ENCODE data around the gene CLIP3.

Gene CLIP3

DNA sequence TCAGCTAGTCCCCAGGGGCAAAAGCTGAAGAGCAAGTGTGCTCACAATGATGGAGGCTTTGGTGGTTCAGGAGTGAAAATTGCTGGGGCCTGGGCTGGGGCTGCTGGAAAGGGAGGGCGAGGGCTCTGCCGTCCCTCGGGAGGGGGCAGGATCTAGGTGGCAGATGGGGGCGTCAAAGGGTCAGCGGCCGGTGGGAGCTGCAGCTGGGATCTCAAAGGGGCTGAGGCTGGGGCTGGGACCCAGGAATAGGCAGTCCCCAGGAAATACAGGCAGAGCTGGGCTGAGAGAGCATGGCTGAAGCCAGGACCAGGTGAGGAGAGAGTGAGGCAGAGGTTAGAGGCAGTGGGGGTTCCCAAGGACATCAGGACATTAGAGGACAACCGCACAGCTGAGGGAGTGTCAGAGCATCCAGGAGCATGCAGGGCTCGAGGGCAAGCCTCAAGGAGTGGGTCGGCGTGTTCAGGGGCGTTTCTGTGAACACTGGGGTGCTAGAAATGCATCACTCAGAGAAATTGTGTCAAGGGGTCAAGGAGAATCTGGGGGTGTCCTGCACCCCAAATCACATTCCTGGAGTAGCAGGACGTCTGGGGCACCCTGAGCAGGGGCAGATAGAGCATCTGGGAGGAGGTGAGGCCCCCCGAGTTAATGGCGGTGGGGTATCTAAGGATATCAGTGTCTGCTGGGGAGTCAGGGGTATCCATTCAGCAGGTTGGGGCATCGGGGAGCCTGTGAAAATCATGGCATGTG, 22.9 kb downstream of the CLIP3 start:
- no peak for DNase-seq (ENCODE audit: low spot score)

DNA sequence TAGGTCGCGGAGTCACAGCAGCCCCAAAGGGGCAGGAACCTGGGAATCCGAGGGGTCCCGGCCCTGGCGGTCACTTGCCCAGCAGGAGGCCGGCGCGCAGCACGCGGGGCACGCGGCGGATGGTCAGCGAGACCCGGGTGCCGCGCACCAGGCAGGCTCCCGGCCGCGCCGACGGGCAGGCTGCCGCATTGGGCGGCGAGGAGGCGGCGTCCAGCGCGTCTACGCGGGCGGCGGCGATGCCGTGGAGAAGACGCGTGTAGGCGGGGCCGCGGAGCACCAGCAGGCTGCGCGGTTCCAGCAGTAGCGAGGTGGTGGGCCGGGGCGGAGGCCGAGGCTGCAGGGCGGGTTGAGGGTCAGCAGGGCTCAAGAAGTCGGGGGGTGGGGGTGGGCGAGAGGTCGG, 23.5 kb downstream of the CLIP3 start:
- DNase-seq (ENCODE audit: low spot score) = peak; percentile 62

DNA sequence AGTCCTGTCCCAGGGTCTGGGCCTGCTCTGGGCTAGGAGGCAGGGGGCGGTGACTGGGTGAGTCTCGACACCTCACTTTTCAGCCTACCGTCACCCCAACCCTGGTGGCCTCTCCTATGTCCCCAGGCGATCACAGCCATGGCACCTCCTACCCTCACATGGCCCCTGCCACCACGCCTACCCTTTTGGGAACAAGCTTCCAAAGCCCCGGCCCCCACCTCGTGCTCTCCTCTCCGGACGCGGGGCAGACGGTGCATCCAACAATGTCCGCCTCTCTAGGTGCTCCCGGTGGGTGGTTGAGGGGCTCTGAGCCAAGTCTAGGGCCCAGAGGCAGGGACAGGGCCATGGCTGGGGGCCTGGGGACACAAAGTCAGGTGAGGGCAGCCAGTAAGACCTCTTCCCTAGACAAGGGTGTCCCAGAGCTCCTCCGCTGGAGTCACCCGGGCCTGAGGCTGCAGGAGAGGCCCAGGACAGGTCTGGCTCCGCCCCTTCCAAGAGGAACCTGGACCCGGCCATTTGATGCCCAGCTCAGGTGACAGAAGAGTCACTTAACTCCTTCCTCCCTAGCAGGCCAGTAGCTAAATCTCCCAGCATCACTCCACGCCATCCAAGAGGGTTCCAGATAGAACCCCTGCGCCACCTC, 24.2 kb downstream of the CLIP3 start, which contains the start of gene SYNE4:
SYNE4 (minus strand) TSS at position 478 of the 643 bp plus-strand sequence; CDS start at position 346, 132 bp downstream.
- peak; percentile 74 for DNase-seq (ENCODE audit: low spot score)

- DNase-seq (ENCODE audit: low spot score) = no peak
These were observed 25.7 kb downstream of the CLIP3 start for GRCh38 chr19:36006955-36007354.

- no peak for DNase-seq (ENCODE audit: low spot score)
These were observed 29.4 kb downstream of the CLIP3 start for GRCh38 chr19:36003284-36003683.

DNA sequence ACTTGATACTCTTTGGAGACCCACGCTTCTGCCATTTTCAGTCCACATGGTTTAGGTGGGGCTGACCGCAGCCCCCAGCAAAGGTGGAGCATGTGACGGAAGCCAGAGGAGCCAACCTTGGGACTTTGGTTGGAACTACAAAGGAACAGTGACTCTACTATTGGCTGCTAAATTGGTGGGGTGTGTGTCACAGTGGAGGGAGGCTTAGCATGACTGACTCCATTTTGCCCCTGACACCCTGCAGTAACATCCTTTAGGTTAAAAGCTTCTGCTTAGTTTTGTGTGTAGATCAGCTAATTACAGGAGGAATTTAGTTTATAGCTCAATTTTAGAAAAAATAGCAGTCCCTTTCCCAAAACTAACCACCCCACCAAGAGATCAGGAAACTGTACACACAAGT, 31.1 kb downstream of the CLIP3 start:
- DNase-seq (ENCODE audit: low spot score) = no peak

- no peak for DNase-seq (ENCODE audit: low spot score)
These were observed 35.9 kb downstream of the CLIP3 start for GRCh38 chr19:35996777-35997176.

DNA sequence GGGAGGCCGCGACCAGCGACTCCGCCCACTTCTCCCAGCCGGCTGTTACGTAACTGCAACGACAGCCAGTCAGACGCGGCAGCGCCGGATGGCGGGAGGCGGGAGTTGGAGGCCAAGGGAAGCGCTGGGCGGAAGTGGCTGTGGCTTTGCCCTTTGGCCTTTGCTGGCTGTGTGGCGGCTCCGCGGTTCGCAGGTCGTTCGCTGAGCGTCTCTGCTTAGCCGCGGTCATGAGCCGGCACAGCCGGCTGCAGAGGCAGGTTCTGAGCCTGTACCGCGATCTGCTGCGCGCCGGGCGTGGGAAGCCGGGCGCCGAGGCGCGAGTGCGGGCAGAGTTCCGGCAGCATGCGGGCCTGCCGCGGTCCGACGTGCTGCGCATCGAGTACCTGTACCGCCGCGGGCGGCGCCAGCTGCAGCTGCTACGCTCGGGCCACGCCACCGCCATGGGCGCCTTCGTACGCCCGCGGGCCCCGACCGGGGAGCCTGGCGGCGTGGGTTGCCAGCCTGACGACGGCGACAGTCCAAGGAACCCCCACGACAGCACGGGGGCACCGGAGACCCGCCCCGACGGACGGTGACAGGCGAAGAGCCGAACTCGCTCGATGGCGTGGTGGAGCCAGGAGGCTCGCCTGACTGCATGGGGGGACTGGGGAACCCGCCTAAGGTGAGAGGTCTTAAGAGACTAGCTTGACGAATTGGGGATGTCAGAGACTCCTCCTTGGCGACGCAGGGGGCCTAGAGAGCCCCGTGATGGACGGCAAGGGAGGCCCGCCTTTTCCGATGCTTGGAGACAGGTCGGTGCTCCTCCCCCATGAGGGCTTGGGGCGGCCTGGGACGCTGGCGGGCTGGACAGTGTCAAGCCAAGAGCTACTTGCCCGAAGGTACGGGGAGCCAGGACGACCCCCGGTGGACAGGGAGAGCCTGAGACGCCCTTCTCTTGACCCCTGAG, 37.4 kb downstream of the CLIP3 start, which contains the start of gene SDHAF1:
SDHAF1 (plus strand) TSS at position 141 of the 946 bp plus-strand sequence; CDS start at position 228, 87 bp downstream.
- peak; percentile 94 for DNase-seq (ENCODE audit: low spot score)

- DNase-seq (ENCODE audit: low spot score) = no peak
These were observed 38.6 kb downstream of the CLIP3 start for GRCh38 chr19:35993923-35994598.

GRCh38 chr19:35992907-35993765, 39.5 kb downstream of the CLIP3 start:
- DNase-seq (ENCODE audit: low spot score) = no peak

- DNase-seq (ENCODE audit: low spot score) = peak; percentile 40
These were observed 40.8 kb downstream of the CLIP3 start for GRCh38 chr19:35991731-35992450.

GRCh38 chr19:35990771-35991730, 41.6 kb downstream of the CLIP3 start:
- DNase-seq (ENCODE audit: low spot score) = no peak

DNA sequence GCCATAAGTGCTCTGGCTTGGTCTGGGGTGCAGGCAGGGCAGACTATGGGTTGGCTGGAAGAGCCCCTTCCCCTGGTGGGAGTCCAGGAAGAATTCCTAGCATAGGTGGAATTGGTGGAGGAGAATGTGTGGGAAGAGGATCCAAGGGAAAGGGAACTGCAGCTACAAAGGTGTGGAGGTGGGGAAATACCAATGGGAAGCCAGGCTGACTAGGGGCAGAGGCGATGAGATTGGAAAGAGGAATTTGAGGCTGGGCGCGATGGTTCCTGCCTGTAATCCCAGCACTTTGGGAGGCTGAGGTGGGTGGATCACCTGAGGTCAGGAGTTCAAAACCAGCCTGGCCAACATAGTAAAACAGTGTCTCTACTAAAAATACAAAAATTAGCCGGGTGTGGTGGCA, 42.5 kb downstream of the CLIP3 start:
- DNase-seq (ENCODE audit: low spot score) = no peak

GRCh38 chr19:35988824-35989223, 43.8 kb downstream of the CLIP3 start:
- DNase-seq (ENCODE audit: low spot score) = no peak

DNA sequence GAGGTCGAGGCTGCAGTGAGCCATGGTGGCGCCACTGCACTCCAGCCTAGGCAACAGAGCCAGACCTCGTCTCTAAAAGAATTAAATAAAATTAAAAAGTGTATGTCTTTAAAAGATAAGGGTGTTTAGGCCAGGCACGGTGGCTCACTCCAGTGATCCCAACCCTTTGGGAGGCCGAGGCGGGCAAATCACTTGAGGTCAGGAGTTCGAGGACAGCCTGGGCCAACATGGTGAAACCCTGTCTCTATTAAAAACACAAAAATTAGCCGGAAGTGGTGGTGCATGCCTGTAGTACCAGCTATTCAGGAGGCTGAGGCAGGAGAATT, 45.1 kb downstream of the CLIP3 start:
- no peak for DNase-seq (ENCODE audit: low spot score)

- no peak for DNase-seq (ENCODE audit: low spot score)
These were observed 45.8 kb downstream of the CLIP3 start for GRCh38 chr19:35986664-35987570.

DNA sequence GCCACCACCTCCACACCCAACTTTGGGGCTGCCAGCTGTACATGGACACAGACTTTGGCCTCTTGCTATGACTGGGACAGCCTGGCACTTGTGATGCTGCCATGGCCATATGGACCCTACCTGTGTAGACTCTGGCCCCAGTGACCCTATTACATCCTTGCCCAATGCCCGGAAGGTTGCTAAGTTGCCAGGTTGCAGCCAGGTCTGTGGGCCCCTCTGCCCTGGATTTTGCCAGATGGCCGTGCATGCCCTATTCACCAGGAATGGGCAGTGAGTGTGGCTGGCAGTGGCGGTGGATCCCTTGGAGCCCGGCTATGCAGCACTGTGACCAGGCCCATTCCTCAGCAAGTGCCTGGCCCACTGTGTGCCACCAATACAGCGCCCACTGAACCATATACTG, 46.6 kb downstream of the CLIP3 start:
- no peak for DNase-seq (ENCODE audit: low spot score)

GRCh38 chr19:35983177-35983576, 49.5 kb downstream of the CLIP3 start:
- DNase-seq (ENCODE audit: low spot score) = no peak
